WTC11 (cell line): ENCODE results near the gene NT5DC4.

Experiments
- CREB1 ChIP-seq: sonication (generic); formaldehyde crosslinking; IDR thresholded peaks from 2 replicates; pipeline ENCODE4 v1.8.0; 2023; ENCODE audit warnings: mild to moderate bottlenecking, missing genetic modification reagents
- CREM ChIP-seq: sonication (generic); formaldehyde crosslinking; IDR thresholded peaks from 2 replicates; pipeline ENCODE4 v1.8.1; 2022; ENCODE audit warnings: mild to moderate bottlenecking, missing genetic modification reagents, moderate library complexity
- CTCF ChIP-seq: fragments of 200-600 bp; IDR thresholded peaks from 2 replicates; pipeline ENCODE4 v1.8.0; 2022; ENCODE audit warnings: antibody characterized with exemption
- FOXK1 ChIP-seq: sonication (generic); formaldehyde crosslinking; IDR thresholded peaks from 2 replicates; pipeline ENCODE4 v1.8.0; 2022; ENCODE audit warnings: mild to moderate bottlenecking, moderate library complexity, missing genetic modification reagents
- NFE2L1 ChIP-seq: sonication (generic); formaldehyde crosslinking; IDR thresholded peaks from 2 replicates; pipeline ENCODE4 v1.8.1; 2023; ENCODE audit warnings: missing genetic modification reagents
- ZNF281 ChIP-seq: sonication (generic); formaldehyde crosslinking; IDR thresholded peaks from 2 replicates; pipeline ENCODE4 v1.8.0; 2023; ENCODE audit warnings: mild to moderate bottlenecking, missing genetic modification reagents
- TF ChIP-seq, protein P1 (sequence below): sonication (generic); formaldehyde crosslinking; IDR thresholded peaks from 2 replicates; pipeline ENCODE4 v1.8.1; 2023; ENCODE audit warnings: mild to moderate bottlenecking, missing genetic modification reagents, moderate library complexity

GRCh38 chr2:112690853-112691401 lies 29.9 kb upstream of the NT5DC4 start:
- TF ChIP-seq CTCF = peak; percentile 31; the same call in 1 of the 2 replicates
- no peak for TF ChIP-seq NFE2L1
- no peak for TF ChIP-seq FOXK1 (CRISPR knock-in tag)
- no peak for TF ChIP-seq CREM (CRISPR knock-in tag)
- TF ChIP-seq, protein P1, sequence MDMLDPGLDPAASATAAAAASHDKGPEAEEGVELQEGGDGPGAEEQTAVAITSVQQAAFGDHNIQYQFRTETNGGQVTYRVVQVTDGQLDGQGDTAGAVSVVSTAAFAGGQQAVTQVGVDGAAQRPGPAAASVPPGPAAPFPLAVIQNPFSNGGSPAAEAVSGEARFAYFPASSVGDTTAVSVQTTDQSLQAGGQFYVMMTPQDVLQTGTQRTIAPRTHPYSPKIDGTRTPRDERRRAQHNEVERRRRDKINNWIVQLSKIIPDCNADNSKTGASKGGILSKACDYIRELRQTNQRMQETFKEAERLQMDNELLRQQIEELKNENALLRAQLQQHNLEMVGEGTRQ = no peak
- no peak for TF ChIP-seq ZNF281 (CRISPR knock-in tag)
- no peak for TF ChIP-seq CREB1 (CRISPR knock-in tag)
